ENCODE results near the gene ZBTB24.

The ZBTB24 gene

GRCh38 chr6:109428889-109429477 lies 54.0 kb downstream of the ZBTB24 start:
- no peaks in the 10 kb centered on the region for H3K9me3 ChIP-seq (ENCODE audit: control insufficient read depth in 1 of 2, low read length in 2 of 2)
- peaks cover 4 to 6% of the 10 kb centered on the region in 2 donors for H3K4me1 ChIP-seq (ENCODE audit: control insufficient read depth in 1 of 2, insufficient read depth in 2 of 2, low read length in 2 of 2)
- H3K9ac ChIP-seq (ENCODE audit: low read depth in 1 of 2, low read length in 2 of 2) = no peak overlapping the region
- no peak overlapping the region for H3K27ac ChIP-seq (ENCODE audit: low read depth, low read length)
- H3K4me3 ChIP-seq (ENCODE audit: low read depth in 1 of 2, low read length in 2 of 2) = no peak overlapping the region
- H3K36me3 ChIP-seq (ENCODE audit: control insufficient read depth in 1 of 2, insufficient read depth in 2 of 2, low read length in 2 of 2) = no peaks in the 10 kb centered on the region
- H3K27me3 ChIP-seq (ENCODE audit: control insufficient read depth in 1 of 2, insufficient read depth in 2 of 2, low read length in 2 of 2) = no peaks in the 10 kb centered on the region

GRCh38 chr6:109424946-109425345 lies 58.1 kb downstream of the ZBTB24 start:
- Histone ChIP-seq H3K4me1 (ENCODE audit: control insufficient read depth in 1 of 2, insufficient read depth in 2 of 2, low read length in 2 of 2) (peaks cover 4 to 6% of the 10 kb centered on the region in 2 donors), H3K9ac (ENCODE audit: low read depth in 1 of 2, low read length in 2 of 2) (no peak overlapping the region), H3K4me3 (ENCODE audit: low read depth in 1 of 2, low read length in 2 of 2) (no peak overlapping the region), H3K36me3 (ENCODE audit: control insufficient read depth in 1 of 2, insufficient read depth in 2 of 2, low read length in 2 of 2) (no peaks in the 10 kb centered on the region), H3K27me3 (ENCODE audit: control insufficient read depth in 1 of 2, insufficient read depth in 2 of 2, low read length in 2 of 2) (no peaks in the 10 kb centered on the region), H3K27ac (ENCODE audit: low read depth, low read length) (no peak overlapping the region), H3K9me3 (ENCODE audit: control insufficient read depth in 1 of 2, low read length in 2 of 2) (no peaks in the 10 kb centered on the region)

- no peaks in the 10 kb centered on the region for H3K9me3 ChIP-seq (ENCODE audit: control insufficient read depth in 1 of 2, low read length in 2 of 2)
- H3K9ac ChIP-seq (ENCODE audit: low read depth in 1 of 2, low read length in 2 of 2) = no peak overlapping the region
- H3K27ac ChIP-seq (ENCODE audit: low read depth, low read length) = no peak overlapping the region
- H3K27me3 ChIP-seq (ENCODE audit: control insufficient read depth in 1 of 2, insufficient read depth in 2 of 2, low read length in 2 of 2) = no peaks in the 10 kb centered on the region
- H3K36me3 ChIP-seq (ENCODE audit: control insufficient read depth in 1 of 2, insufficient read depth in 2 of 2, low read length in 2 of 2) = no peaks in the 10 kb centered on the region
- no peaks in the 10 kb centered on the region for H3K4me1 ChIP-seq (ENCODE audit: control insufficient read depth in 1 of 2, insufficient read depth in 2 of 2, low read length in 2 of 2)
- H3K4me3 ChIP-seq (ENCODE audit: low read depth in 1 of 2, low read length in 2 of 2) = no peak overlapping the region
Measured at GRCh38 chr6:109421184-109421583, 61.8 kb downstream of the ZBTB24 start.

- Histone ChIP-seq H3K4me3 (ENCODE audit: low read depth in 1 of 2, low read length in 2 of 2) (no peak overlapping the region), H3K27me3 (ENCODE audit: control insufficient read depth in 1 of 2, insufficient read depth in 2 of 2, low read length in 2 of 2) (no peaks in the 10 kb centered on the region), H3K36me3 (ENCODE audit: control insufficient read depth in 1 of 2, insufficient read depth in 2 of 2, low read length in 2 of 2) (no peaks in the 10 kb centered on the region), H3K27ac (ENCODE audit: low read depth, low read length) (no peak overlapping the region), H3K9ac (ENCODE audit: low read depth in 1 of 2, low read length in 2 of 2) (no peak overlapping the region), H3K9me3 (ENCODE audit: control insufficient read depth in 1 of 2, low read length in 2 of 2) (no peaks in the 10 kb centered on the region), H3K4me1 (ENCODE audit: control insufficient read depth in 1 of 2, insufficient read depth in 2 of 2, low read length in 2 of 2) (no peaks in the 10 kb centered on the region)
Measured at GRCh38 chr6:109420751-109421150, 62.3 kb downstream of the ZBTB24 start.

GRCh38 chr6:109417646-109418045 lies 65.4 kb downstream of the ZBTB24 start:
- no peak overlapping the region for H3K4me3 ChIP-seq (ENCODE audit: low read depth in 1 of 2, low read length in 2 of 2)
- H3K36me3 ChIP-seq (ENCODE audit: control insufficient read depth in 1 of 2, insufficient read depth in 2 of 2, low read length in 2 of 2) = no peaks in the 10 kb centered on the region
- H3K27me3 ChIP-seq (ENCODE audit: control insufficient read depth in 1 of 2, insufficient read depth in 2 of 2, low read length in 2 of 2) = no peaks in the 10 kb centered on the region
- H3K27ac ChIP-seq (ENCODE audit: low read depth, low read length) = no peak overlapping the region
- no peaks in the 10 kb centered on the region for H3K4me1 ChIP-seq (ENCODE audit: control insufficient read depth in 1 of 2, insufficient read depth in 2 of 2, low read length in 2 of 2)
- H3K9ac ChIP-seq (ENCODE audit: low read depth in 1 of 2, low read length in 2 of 2) = no peak overlapping the region
- no peaks in the 10 kb centered on the region for H3K9me3 ChIP-seq (ENCODE audit: control insufficient read depth in 1 of 2, low read length in 2 of 2)

Data from duodenal mucosa (tissue), 2 donors.